Measurements from ENCODE around the gene CCL16. TPM values are rescaled to one million over a fixed set of nuclear protein-coding genes. Genes with fewer than 3 reads are reported as not detected.

CCL16 gene
- total RNA-seq, 1 donor from 2014 or later, result not detected

GRCh38 chr17:35986643-35987042 is 5.3 kb upstream of the CCL16 start, which contains the start of gene CCL14:
TSS of gene CCL14 (minus strand) at chr17:35986729. CDS start at chr17:35986649, 80 bp downstream.
- no peak for DNase-seq (ENCODE audit: extremely low spot score, unreplicated experiment)
- Mint-ChIP-seq H3K4me3 (ENCODE audit: unreplicated experiment) (no peak within 1 kb of the TSS), H3K36me3 (ENCODE audit: unreplicated experiment) (no peaks in the 10 kb centered on the region), H3K4me1 (ENCODE audit: unreplicated experiment) (no peaks in the 10 kb centered on the region), H3K9me3 (ENCODE audit: unreplicated experiment) (no peaks in the 10 kb centered on the region), H3K27me3 (ENCODE audit: unreplicated experiment) (no peaks in the 10 kb centered on the region), H3K27ac (ENCODE audit: unreplicated experiment) (no peak within 1 kb of the TSS)
- no peak for TF ChIP-seq CTCF (IDR thresholded peaks at IDR 0.05)

- no peaks in the 10 kb centered on the region for H3K4me1 Mint-ChIP-seq (ENCODE audit: unreplicated experiment)
- no peaks in the 10 kb centered on the region for H3K27me3 Mint-ChIP-seq (ENCODE audit: unreplicated experiment)
- DNase-seq (ENCODE audit: extremely low spot score, unreplicated experiment), result peak; percentile 80
- no peak for TF ChIP-seq CTCF (IDR thresholded peaks at IDR 0.05)
- H3K36me3 Mint-ChIP-seq (ENCODE audit: unreplicated experiment), result no peaks in the 10 kb centered on the region
- no peak overlapping the region for H3K27ac Mint-ChIP-seq (ENCODE audit: unreplicated experiment)
- H3K4me3 Mint-ChIP-seq (ENCODE audit: unreplicated experiment), result no peak overlapping the region
- no peaks in the 10 kb centered on the region for H3K9me3 Mint-ChIP-seq (ENCODE audit: unreplicated experiment)
Measured at GRCh38 chr17:35984140-35984539, 2.8 kb upstream of the CCL16 start.

GRCh38 chr17:35982409-35983191 is 1.3 kb upstream of the CCL16 start:
- no peak overlapping the region for H3K27ac Mint-ChIP-seq (ENCODE audit: unreplicated experiment)
- no peaks in the 10 kb centered on the region for H3K27me3 Mint-ChIP-seq (ENCODE audit: unreplicated experiment)
- no peaks in the 10 kb centered on the region for H3K36me3 Mint-ChIP-seq (ENCODE audit: unreplicated experiment)
- H3K4me1 Mint-ChIP-seq (ENCODE audit: unreplicated experiment), result no peaks in the 10 kb centered on the region
- no peak for TF ChIP-seq CTCF (IDR thresholded peaks at IDR 0.05)
- no peak overlapping the region for H3K4me3 Mint-ChIP-seq (ENCODE audit: unreplicated experiment)
- DNase-seq (ENCODE audit: extremely low spot score, unreplicated experiment), result peak; percentile 62
- H3K9me3 Mint-ChIP-seq (ENCODE audit: unreplicated experiment), result no peaks in the 10 kb centered on the region

- no peaks in the 10 kb centered on the region for H3K27me3 Mint-ChIP-seq (ENCODE audit: unreplicated experiment)
- DNase-seq (ENCODE audit: extremely low spot score, unreplicated experiment), result peak; percentile 66
- TF ChIP-seq CTCF (IDR thresholded peaks at IDR 0.05), result no peak
- no peaks in the 10 kb centered on the region for H3K4me1 Mint-ChIP-seq (ENCODE audit: unreplicated experiment)
- H3K36me3 Mint-ChIP-seq (ENCODE audit: unreplicated experiment), result no peaks in the 10 kb centered on the region
- H3K4me3 Mint-ChIP-seq (ENCODE audit: unreplicated experiment), result no peak overlapping the region
- no peaks in the 10 kb centered on the region for H3K9me3 Mint-ChIP-seq (ENCODE audit: unreplicated experiment)
- no peak overlapping the region for H3K27ac Mint-ChIP-seq (ENCODE audit: unreplicated experiment)
Measured at GRCh38 chr17:35981908-35982330, 622 bp upstream of the CCL16 start.

GRCh38 chr17:35978346-35978745 is 3.0 kb downstream of the CCL16 start:
- peaks cover 3% of the 10 kb centered on the region for H3K4me1 Mint-ChIP-seq (ENCODE audit: unreplicated experiment)
- H3K9me3 Mint-ChIP-seq (ENCODE audit: unreplicated experiment), result no peaks in the 10 kb centered on the region
- no peak for TF ChIP-seq CTCF (IDR thresholded peaks at IDR 0.05)
- no peaks in the 10 kb centered on the region for H3K36me3 Mint-ChIP-seq (ENCODE audit: unreplicated experiment)
- H3K27me3 Mint-ChIP-seq (ENCODE audit: unreplicated experiment), result peaks cover 5% of the 10 kb centered on the region
- no peak overlapping the region for H3K27ac Mint-ChIP-seq (ENCODE audit: unreplicated experiment)
- DNase-seq (ENCODE audit: extremely low spot score, unreplicated experiment), result no peak
- no peak overlapping the region for H3K4me3 Mint-ChIP-seq (ENCODE audit: unreplicated experiment)
